B cell (primary cell): ENCODE measurements around the gene LZTS3.

Source experiments
- EZH2 ChIP-seq: IDR thresholded peaks from 2 replicates; pipeline ENCODE4 v1.6.1; 2012; ENCODE audit warnings: borderline replicate concordance, low read depth, mild to moderate bottlenecking, moderate library complexity, low read length; ENCODE audit not compliant: insufficient read depth, poor library complexity, severe bottlenecking
- TF ChIP-seq, protein P1 (sequence below): fragments of 200-600 bp; IDR thresholded peaks from one replicate; pipeline ENCODE4 v1.8.0; 2022; ENCODE audit warnings: antibody characterized with exemption, mild to moderate bottlenecking

DNA sequence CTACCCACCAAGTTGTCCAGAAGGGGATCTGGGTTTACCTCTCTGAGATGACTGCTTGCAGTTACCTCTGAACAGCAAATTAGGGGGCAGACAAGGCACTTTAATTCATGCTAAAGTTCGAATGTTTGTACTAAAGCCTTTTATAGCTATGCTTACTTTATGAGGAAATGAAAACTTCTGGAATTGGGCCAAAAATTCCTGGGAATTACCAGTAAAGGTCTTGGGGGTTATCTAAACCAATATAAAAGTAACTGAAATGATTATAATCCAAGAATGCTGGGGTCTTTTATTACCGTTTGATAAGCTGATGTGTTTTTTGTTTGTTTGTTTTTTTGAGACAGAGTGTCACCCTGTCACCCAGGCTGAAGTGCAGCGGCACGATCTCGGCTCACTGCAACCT lies 7.9 kb upstream of the LZTS3 start:
- TF ChIP-seq, protein P1, sequence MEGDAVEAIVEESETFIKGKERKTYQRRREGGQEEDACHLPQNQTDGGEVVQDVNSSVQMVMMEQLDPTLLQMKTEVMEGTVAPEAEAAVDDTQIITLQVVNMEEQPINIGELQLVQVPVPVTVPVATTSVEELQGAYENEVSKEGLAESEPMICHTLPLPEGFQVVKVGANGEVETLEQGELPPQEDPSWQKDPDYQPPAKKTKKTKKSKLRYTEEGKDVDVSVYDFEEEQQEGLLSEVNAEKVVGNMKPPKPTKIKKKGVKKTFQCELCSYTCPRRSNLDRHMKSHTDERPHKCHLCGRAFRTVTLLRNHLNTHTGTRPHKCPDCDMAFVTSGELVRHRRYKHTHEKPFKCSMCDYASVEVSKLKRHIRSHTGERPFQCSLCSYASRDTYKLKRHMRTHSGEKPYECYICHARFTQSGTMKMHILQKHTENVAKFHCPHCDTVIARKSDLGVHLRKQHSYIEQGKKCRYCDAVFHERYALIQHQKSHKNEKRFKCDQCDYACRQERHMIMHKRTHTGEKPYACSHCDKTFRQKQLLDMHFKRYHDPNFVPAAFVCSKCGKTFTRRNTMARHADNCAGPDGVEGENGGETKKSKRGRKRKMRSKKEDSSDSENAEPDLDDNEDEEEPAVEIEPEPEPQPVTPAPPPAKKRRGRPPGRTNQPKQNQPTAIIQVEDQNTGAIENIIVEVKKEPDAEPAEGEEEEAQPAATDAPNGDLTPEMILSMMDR, result no peak
- no peak for TF ChIP-seq EZH2
